H9 (cell line): ENCODE data around the gene DDT. TPM values are rescaled to one million over a fixed set of nuclear protein-coding genes. Genes with fewer than 3 reads are reported as not detected.
"Not testable (repeated sequence)": the region's sequence is repeated elsewhere in the genome, so short reads cannot be mapped to it uniquely, and the experiment has no call there.

Experiments used
- DNase-seq: peaks from one replicate; pipeline ENCODE4 v3.0.0-alpha.2; 2017
- H2AFZ ChIP-seq: one replicate; pipeline ENCODE4 v1.6.1; 2013; ENCODE audit warnings: mild to moderate bottlenecking, low read length, control low read depth, moderate library complexity
- H2AK5ac ChIP-seq: 2 replicates; pipeline ENCODE4 v1.6.1; 2013; ENCODE audit warnings: low read length, control low read depth, mixed read lengths; ENCODE audit not compliant: insufficient read length
- H2BK120ac ChIP-seq: one replicate; pipeline ENCODE4 v1.6.1; 2013; ENCODE audit warnings: low read depth, mild to moderate bottlenecking, low read length, control low read depth, inconsistent platforms; ENCODE audit not compliant: poor library complexity, severe bottlenecking
- H2BK12ac ChIP-seq: 2 replicates; pipeline ENCODE4 v1.6.1; 2013; ENCODE audit warnings: low read length, control low read depth, mixed read lengths, low read depth; ENCODE audit not compliant: insufficient read length
- H2BK15ac ChIP-seq: 2 replicates; pipeline ENCODE4 v1.6.1; 2013; ENCODE audit warnings: low read depth, low read length, control low read depth
- H2BK20ac ChIP-seq: one replicate; pipeline ENCODE4 v1.6.1; 2013; ENCODE audit warnings: low read depth, mild to moderate bottlenecking, low read length, control low read depth, inconsistent platforms; ENCODE audit not compliant: poor library complexity, severe bottlenecking
- H2BK5ac ChIP-seq: 2 replicates; pipeline ENCODE4 v1.6.1; 2013; ENCODE audit warnings: low read length, control low read depth, mixed read lengths; ENCODE audit not compliant: insufficient read length
- H3K14ac ChIP-seq: 2 replicates; pipeline ENCODE4 v1.6.1; 2013; ENCODE audit warnings: low read length, control low read depth; ENCODE audit not compliant: insufficient read depth
- H3K18ac ChIP-seq: 2 replicates; pipeline ENCODE4 v1.6.1; 2013; ENCODE audit warnings: low read depth, mild to moderate bottlenecking, mixed read lengths, low read length, control low read depth; ENCODE audit not compliant: insufficient read length
- H3K23ac ChIP-seq: 2 replicates; pipeline ENCODE4 v1.6.1; 2013; ENCODE audit warnings: low read length, control low read depth, mixed read lengths, low read depth; ENCODE audit not compliant: insufficient read length
- H3K23me2 ChIP-seq: 2 replicates; pipeline ENCODE4 v1.6.1; 2013; ENCODE audit warnings: low read depth, mild to moderate bottlenecking, mixed read lengths, low read length, control low read depth; ENCODE audit not compliant: insufficient read length, poor library complexity, severe bottlenecking
- H3K27ac ChIP-seq: 2 replicates; pipeline ENCODE4 v1.5.1; 2013; ENCODE audit warnings: low read length, control low read depth, mixed read lengths, low read depth; ENCODE audit not compliant: insufficient read length
- H3K27me3 ChIP-seq: 2 replicates; pipeline ENCODE4 v1.6.1; 2013; ENCODE audit warnings: low read length, control low read depth, inconsistent platforms; ENCODE audit not compliant: insufficient read depth
- H3K4ac ChIP-seq: 2 replicates; pipeline ENCODE4 v1.6.1; 2013; ENCODE audit warnings: low read depth, mild to moderate bottlenecking, control low read depth, inconsistent platforms, low read length, moderate library complexity
- H3K4me1 ChIP-seq: 2 replicates; pipeline ENCODE4 v1.6.1; 2013; ENCODE audit warnings: low read length, control low read depth, inconsistent platforms; ENCODE audit not compliant: insufficient read depth
- H3K4me2 ChIP-seq: 2 replicates; pipeline ENCODE4 v1.6.1; 2013; ENCODE audit warnings: low read length, control low read depth, mixed read lengths; ENCODE audit not compliant: insufficient read length, insufficient read depth
- H3K56ac ChIP-seq: 2 replicates; pipeline ENCODE4 v1.6.1; 2013; ENCODE audit warnings: low read depth, mild to moderate bottlenecking, mixed read lengths, low read length, control low read depth; ENCODE audit not compliant: insufficient read length
- H3K79me1 ChIP-seq: 2 replicates; pipeline ENCODE4 v1.6.1; 2013; ENCODE audit warnings: low read depth, mild to moderate bottlenecking, moderate library complexity, low read length, control low read depth, inconsistent platforms; ENCODE audit not compliant: insufficient read depth, poor library complexity, severe bottlenecking
- H3K79me2 ChIP-seq: 2 replicates; pipeline ENCODE4 v1.6.1; 2013; ENCODE audit warnings: low read length, control low read depth, inconsistent platforms; ENCODE audit not compliant: insufficient read depth
- H3K9ac ChIP-seq: 2 replicates; pipeline ENCODE4 v1.6.1; 2013; ENCODE audit warnings: low read length, control low read depth, mixed read lengths; ENCODE audit not compliant: insufficient read length; ENCODE audit errors: extremely low read depth
- H3K9me3 ChIP-seq: one replicate; pipeline ENCODE4 v1.6.1; 2013; ENCODE audit warnings: low read depth, low read length, inconsistent platforms; ENCODE audit not compliant: control insufficient read depth
- H3T11ph ChIP-seq: one replicate; pipeline ENCODE4 v1.6.1; 2013; ENCODE audit warnings: mild to moderate bottlenecking, low read length, control low read depth, inconsistent platforms
- H4K20me1 ChIP-seq: one replicate; pipeline ENCODE4 v1.6.1; 2013; ENCODE audit not compliant: control insufficient read depth, insufficient read length, insufficient read depth
- H4K5ac ChIP-seq: 2 replicates; pipeline ENCODE4 v1.6.1; 2013; ENCODE audit warnings: low read depth, mild to moderate bottlenecking, mixed read lengths, low read length, control low read depth; ENCODE audit not compliant: insufficient read length
- H4K8ac ChIP-seq: replicated peaks from 2 replicates; pipeline ENCODE4 v1.6.1; 2013; ENCODE audit warnings: low read length, control low read depth, mixed read lengths, low read depth; ENCODE audit not compliant: insufficient read length
- H4K91ac ChIP-seq: 2 replicates; pipeline ENCODE4 v1.6.1; 2013; ENCODE audit warnings: low read depth, mild to moderate bottlenecking, moderate library complexity, mixed read lengths, low read length, control low read depth; ENCODE audit not compliant: insufficient read length
- H3K27ac Mint-ChIP-seq, 3 experiments: 2 replicates in 2 of 3; 3 replicates in 1 of 3; pipeline ENCODE4 v1.8.0; 2020 to 2021; ENCODE audit warnings: mixed read lengths in 3 of 3, mild to moderate bottlenecking in 1 of 3, moderate library complexity in 1 of 3
- H3K27me3 Mint-ChIP-seq: 2 replicates; pipeline ENCODE4 v1.8.0; 2021; ENCODE audit warnings: low read depth, mild to moderate bottlenecking, moderate library complexity, mixed read lengths
- H3K36me3 Mint-ChIP-seq, 3 experiments: 2 replicates in 2 of 3; 3 replicates in 1 of 3; pipeline ENCODE4 v1.8.0; 2020 to 2021; ENCODE audit warnings: low read depth in 3 of 3, mixed read lengths in 3 of 3; ENCODE audit not compliant: insufficient read depth in 1 of 3
- H3K4me1 Mint-ChIP-seq, 2 experiments: 2 replicates each; pipeline ENCODE4 v1.8.0; 2020; ENCODE audit warnings: mixed read lengths in 2 of 2
- H3K4me3 Mint-ChIP-seq, 2 experiments: 2 replicates in 1 of 2; 3 replicates in 1 of 2; pipeline ENCODE4 v1.8.0; 2020 to 2021; ENCODE audit warnings: mild to moderate bottlenecking in 2 of 2, mixed read lengths in 2 of 2, moderate library complexity in 1 of 2
- H3K9me3 Mint-ChIP-seq, 2 experiments: 2 replicates in 1 of 2; 3 replicates in 1 of 2; pipeline ENCODE4 v1.8.0; 2020; ENCODE audit warnings: mild to moderate bottlenecking in 2 of 2, mixed read lengths in 2 of 2, moderate library complexity in 1 of 2
- WGBS: extraction: QIAGEN DNeasy Blood & Tissue Kit; methylation state at CpG from one replicate; pipeline ENCODE4 v1.1.7; 2013; ENCODE audit warnings: missing lambda C conversion rate, low lambda C conversion rate, mixed read lengths; ENCODE audit not compliant: insufficient read length; ENCODE audit errors: extremely low coverage; 5-methylcytosine and 5-hydroxymethylcytosine counted together
- total RNA-seq: library from RNA; stranded (reverse); gene quantifications from 2 replicates; pipeline ENCODE4 v1.2.1, GENCODE V29; 2021

Gene DDT
- total RNA-seq, 1 experiment from 2014 or later = 185 TPM

DNA sequence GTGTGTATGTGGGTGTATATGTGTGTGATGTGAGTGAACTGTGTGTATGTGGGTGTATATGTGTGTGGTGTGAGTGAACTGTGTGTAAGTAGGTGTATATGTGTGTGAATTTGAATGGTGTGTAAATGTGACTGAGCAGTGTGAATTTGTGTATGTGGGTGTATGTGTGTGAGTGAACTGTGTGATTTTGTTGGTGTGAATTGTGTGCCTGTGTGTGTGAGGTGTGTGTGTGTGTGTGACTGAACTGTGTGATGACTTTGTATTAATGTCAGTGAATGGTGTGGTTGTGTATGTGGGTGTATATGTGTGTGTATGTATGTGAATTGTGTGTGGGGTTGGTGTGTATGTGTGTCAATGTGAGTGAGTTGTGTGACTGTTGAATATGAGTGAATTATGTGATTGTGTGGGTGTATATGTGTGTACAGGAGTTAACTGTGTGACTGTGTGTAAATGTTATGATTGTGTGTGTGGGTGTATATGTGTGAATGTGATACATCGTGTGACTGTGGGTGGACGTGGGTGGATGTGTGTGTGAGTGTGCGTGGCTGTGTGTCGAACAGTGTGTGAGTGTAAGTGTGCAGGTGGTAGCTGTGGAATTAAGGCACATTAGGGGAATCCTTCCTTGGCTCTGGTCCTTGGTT is 12.4 kb upstream of the DDT start:
- H4K20me1 ChIP-seq, H3K4me1 Mint-ChIP-seq, H4K8ac ChIP-seq, H3K4me2 ChIP-seq, H3K27me3 ChIP-seq, H3K23me2 ChIP-seq, H2AK5ac ChIP-seq, H3K9me3 ChIP-seq, H3K9me3 Mint-ChIP-seq, H3K18ac ChIP-seq, H3K79me2 ChIP-seq, H3K14ac ChIP-seq, H3K4ac ChIP-seq, DNase-seq, H2BK5ac ChIP-seq, H3K79me1 ChIP-seq, H4K91ac ChIP-seq, H2BK120ac ChIP-seq, H3K4me1 ChIP-seq, H4K5ac ChIP-seq, H3K27me3 Mint-ChIP-seq, H3T11ph ChIP-seq, H2AFZ ChIP-seq, H3K4me3 Mint-ChIP-seq, H2BK15ac ChIP-seq, H3K23ac ChIP-seq, H3K27ac ChIP-seq, H3K9ac ChIP-seq, H3K27ac Mint-ChIP-seq, H3K36me3 Mint-ChIP-seq, H2BK12ac ChIP-seq, H3K56ac ChIP-seq, H2BK20ac ChIP-seq: not testable (repeated sequence)
- WGBS = 100% methylated on average over 1 of the region's 4 CpGs

DNA sequence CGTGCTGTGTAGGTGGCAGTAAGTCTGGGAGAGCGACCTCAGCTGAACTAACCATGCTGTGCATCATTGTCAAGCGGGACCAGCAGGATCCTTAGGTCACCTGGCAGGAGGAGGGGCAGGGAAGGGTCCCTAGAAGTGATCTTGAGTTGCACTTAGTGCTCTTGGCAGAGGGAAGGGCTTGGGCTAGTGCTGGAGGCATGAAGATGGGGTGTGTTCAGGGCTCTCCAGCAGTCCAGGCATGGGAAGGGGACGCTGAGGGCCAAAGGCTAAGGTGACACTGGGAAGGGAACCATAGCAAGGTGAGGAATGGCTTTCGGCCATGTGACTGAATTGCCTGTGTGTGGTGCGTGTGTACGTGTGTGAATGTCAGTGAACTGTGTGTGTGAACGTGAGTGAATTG is 11.8 kb upstream of the DDT start:
- DNase-seq, H2BK5ac ChIP-seq, H3K23ac ChIP-seq, H3K4ac ChIP-seq, H3K14ac ChIP-seq, H4K91ac ChIP-seq, H3K9ac ChIP-seq, H2BK20ac ChIP-seq, H3K27me3 ChIP-seq, H2AFZ ChIP-seq, H2BK120ac ChIP-seq, H3K4me1 ChIP-seq, H4K20me1 ChIP-seq, H3K23me2 ChIP-seq, H3K18ac ChIP-seq, H3K4me2 ChIP-seq, H3K79me1 ChIP-seq, H4K8ac ChIP-seq, H2AK5ac ChIP-seq, H2BK12ac ChIP-seq, H3K9me3 ChIP-seq, H3K79me2 ChIP-seq, H3K36me3 Mint-ChIP-seq, H3K27ac Mint-ChIP-seq, H2BK15ac ChIP-seq, H4K5ac ChIP-seq, H3K4me3 Mint-ChIP-seq, H3K9me3 Mint-ChIP-seq, H3K56ac ChIP-seq, H3K27me3 Mint-ChIP-seq, H3K27ac ChIP-seq, H3K4me1 Mint-ChIP-seq, H3T11ph ChIP-seq: not testable (repeated sequence)
- no CpG with 5 or more reads among the region's 8 CpGs for WGBS
